Inflammatory macrophage (primary cell): ENCODE data around the gene CABCOCO1.
A peak's percentile ranks its signal among the peaks of the same experiment; 100 is the strongest.
"Not testable (repeated sequence)": the region's sequence is repeated elsewhere in the genome, so short reads cannot be mapped to it uniquely, and the experiment has no call there.

ENCODE experiments used
- DNase-seq, 2 donors: peaks; one replicate each; pipeline ENCODE4 v3.0.0-alpha.2; 2020 to 2022

The CABCOCO1 gene

DNA sequence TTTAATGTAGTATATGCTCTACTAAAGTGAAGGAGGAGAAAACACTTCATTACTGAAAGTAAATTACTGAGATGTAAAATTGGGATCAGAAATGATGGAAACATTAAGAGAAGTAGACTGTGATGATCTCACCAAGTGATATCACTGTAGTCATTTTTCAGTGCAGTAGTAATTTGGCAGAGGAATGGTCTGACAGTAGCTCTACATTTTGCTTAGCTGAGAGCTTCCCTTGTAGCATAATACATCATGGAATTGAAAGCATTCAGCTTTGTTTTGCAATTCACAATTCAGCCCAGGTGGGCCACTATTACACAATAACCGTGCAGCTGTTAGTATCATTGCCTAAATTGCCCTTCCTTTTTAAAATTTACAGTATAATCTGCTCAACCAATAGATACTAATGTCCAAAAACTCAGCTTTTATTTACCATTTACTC is 19.4 kb upstream of the CABCOCO1 start:
- DNase-seq = no peak

DNA sequence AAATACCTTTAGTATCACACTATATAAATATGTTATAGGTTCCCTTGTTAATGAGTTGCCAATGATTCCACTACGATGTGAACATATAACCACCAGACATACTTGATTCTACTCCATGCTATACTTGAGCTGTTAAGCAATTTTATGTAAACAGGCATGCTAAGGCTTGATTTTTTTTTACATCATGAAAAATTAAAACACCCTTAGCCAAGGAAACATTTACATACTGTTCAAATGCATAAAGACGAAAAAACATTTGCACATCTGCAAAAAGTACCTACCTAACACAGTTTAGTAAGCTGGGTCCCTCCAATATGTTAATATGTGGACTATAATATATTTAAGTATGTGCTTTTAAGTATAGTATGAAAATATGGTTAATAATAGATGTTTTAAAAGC is 9.0 kb upstream of the CABCOCO1 start:
- no peak for DNase-seq

DNA sequence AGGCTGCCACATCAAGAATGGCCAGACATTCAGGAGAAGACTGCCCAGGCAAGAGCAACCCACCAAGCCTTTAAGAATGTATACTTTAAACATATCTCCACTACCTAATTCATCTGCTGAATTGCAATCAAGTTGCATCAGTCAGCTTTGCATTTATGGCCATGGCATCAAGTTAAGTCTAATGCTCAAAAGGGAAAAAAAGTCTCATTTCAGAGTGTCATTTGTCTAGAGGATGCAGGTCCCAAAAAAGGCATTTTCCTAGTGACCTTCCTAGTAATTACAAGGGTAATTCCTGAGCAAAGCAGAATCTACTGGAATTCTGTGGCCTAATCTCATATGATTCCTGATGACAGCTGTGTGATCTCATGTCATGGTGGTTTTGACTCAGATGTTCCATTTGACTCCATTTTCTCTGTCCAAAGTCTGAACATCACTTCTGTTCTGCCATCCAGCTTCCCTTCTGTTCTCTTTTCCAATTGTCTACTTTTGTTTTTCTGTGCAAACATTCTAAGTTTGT is 7.3 kb upstream of the CABCOCO1 start:
- no peak for DNase-seq

- DNase-seq = no peak
Observed at GRCh38 chr10:61663466-61663865, 737 bp downstream of the CABCOCO1 start.

- no peak for DNase-seq
Observed at GRCh38 chr10:61664985-61665384, 2.3 kb downstream of the CABCOCO1 start.

- no peak for DNase-seq
Observed at GRCh38 chr10:61669161-61669725, 6.5 kb downstream of the CABCOCO1 start.

- no peak for DNase-seq
Observed at GRCh38 chr10:61669849-61670248, 7.1 kb downstream of the CABCOCO1 start.

- DNase-seq = no peak
Observed at GRCh38 chr10:61673360-61673759, 10.6 kb downstream of the CABCOCO1 start.

DNA sequence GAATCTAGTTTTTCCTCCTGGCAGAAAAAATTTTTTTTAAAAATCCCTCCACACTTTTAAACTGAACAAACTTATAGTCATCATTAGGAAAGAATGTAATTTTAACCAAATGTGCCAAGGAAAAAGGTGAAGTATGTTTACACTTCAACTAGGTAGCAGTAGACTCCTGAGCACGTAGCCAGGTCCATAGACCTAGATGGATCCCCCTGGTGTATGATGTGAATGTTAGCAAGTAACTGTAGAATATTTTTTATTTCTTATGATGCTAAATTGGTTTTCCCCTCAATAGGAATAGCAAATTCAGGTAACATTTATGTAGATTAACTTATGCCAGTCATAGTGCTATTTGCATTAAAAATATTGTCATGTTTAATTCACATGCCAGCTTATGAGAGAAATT is 19.6 kb downstream of the CABCOCO1 start:
- DNase-seq = no peak

GRCh38 chr10:61683319-61683718 is 20.6 kb downstream of the CABCOCO1 start:
- DNase-seq = no peak

DNA sequence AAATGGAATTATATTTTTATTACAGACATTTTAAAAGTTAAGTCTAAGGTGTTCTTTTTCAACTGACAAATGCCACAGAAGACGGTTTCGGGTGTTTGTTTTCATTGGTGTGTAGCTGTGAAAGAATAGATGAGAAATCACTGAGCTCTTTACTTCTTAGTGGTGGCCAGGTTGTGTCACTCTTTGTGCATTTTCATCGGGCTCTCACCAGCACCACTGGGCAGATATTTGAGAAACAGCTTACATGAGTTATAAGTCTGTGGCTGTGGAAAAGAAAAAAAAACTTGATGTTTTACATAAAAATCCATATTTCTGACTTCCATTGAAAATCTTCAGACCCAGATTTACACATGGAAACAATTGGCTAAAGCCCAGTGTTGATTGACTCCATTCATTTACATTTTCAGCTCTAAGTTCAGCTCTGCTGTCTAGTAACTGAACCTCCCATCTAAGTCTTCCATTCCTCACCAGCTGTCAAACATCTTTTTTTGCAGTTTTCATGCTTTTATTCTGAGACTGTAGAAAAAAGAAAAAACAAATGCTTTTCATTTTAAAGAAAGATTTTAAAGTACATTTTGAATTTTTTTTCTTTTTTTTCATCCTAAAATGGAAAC is 22.3 kb downstream of the CABCOCO1 start:
- DNase-seq = no peak

DNA sequence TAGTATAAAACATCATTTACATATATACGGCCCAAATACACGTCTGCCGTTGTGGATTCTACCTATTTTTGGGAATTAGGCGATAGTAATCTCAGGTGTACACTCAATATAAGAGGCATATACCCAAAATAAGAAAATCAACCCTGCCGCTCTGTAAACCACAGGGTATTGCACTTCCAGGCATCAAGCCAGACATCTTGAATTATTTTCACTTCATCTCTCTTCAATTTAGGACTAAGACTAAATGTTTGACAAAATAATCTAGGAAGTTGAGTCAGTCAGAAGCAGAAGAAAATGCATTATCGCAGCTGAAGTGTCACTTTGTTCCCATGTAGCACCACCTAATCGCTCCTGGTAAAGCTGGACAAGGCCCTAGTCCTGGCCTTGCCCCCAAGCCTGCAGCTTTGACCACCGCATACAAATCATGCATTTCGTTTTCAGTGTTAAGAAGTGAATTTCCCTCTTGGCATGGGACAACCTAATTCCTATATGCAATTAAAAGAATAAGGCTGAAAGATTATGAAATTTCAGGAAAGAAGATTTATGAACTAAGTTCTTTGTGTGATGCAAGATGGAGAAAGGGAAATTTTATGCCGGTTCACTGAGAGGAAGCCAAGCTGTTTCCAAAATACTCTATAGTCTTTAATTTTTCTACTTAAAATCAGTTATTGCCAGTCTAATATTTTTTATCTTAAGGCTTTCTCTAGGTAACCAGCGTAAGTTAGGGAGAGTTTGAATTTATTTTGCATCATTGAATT is 26.0 kb downstream of the CABCOCO1 start:
- DNase-seq = no peak

DNA sequence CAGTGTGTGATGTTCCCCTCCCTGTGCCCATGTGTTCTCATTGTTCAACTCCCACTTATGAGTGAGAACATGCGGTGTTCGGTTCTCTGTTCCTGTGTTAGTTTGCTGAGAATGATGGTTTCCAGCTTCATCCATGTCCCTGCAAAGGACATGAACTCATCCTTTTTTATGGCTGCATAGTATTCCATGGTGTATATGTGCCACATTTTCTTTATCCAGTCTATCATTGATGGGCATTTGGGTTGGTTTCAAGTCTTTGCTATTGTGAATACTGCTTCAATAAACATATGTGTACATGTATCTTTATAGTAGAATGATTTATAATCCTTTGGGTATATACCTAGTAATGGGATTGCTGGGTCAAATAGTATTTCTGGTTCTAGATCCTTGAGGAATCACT is 28.9 kb downstream of the CABCOCO1 start:
- DNase-seq = not testable (repeated sequence)

- DNase-seq = no peak
Observed at GRCh38 chr10:61692447-61693010, 29.8 kb downstream of the CABCOCO1 start.

DNA sequence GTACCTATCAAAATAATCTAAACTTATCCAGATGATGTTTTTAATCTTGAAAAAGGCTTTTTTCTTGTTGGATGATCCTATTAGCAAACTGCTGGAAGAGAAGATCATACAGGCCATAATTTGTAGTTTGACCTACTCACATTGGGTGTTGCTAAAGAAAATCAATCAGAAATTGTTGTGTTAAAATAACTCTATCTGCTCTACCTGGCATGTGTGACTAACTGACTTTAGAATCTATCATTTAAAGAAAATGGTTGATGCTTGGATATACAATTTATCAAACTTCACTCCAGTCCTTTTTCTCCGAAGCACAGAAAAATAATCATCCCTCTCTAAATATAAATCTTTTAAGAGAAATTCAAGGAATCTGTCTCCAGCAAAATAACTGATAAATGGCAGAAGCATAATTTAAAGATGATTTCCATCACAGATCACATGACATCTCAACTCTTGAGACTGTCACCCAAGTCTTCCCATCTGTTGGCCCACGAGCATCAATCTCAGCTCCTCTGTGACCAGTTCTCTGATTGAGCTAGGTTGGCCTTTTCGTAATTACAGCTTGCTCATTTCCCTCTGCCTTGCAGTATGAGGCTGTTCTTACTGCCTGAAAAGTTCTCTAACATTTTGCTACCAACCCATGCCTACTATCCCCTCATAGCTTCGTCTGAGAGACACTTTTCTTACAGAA is 36.4 kb downstream of the CABCOCO1 start:
- DNase-seq = no peak

GRCh38 chr10:61701055-61701705 is 38.5 kb downstream of the CABCOCO1 start:
- DNase-seq = peak in 1 of 2 donors; percentile 11

DNA sequence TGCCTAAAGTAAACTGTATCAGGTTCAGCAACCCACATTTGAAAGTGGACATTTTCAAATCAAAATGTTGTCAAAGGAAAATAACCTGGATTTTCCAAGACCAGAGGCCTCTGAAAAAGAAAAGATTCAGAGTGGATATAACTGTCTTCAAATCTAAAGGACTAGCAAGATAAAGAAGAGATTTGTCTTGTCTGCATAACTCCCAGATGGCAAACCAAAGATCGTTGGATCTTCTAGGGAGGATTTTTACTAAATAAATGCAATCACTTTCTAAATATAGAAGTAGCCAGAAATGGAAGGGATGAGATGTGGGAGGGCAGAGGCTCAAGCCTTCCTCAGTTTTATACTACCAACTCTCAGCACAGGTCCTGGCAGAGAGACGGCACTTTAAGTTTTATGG is 39.0 kb downstream of the CABCOCO1 start:
- no peak for DNase-seq

- no peak for DNase-seq
Observed at GRCh38 chr10:61702584-61702983, 39.9 kb downstream of the CABCOCO1 start.

GRCh38 chr10:61705022-61705613 is 42.4 kb downstream of the CABCOCO1 start:
- no peak for DNase-seq

- DNase-seq = no peak
Observed at GRCh38 chr10:61708846-61709245, 46.1 kb downstream of the CABCOCO1 start.

- DNase-seq = not testable (repeated sequence)
Observed at GRCh38 chr10:61712105-61712504, 49.4 kb downstream of the CABCOCO1 start.

DNA sequence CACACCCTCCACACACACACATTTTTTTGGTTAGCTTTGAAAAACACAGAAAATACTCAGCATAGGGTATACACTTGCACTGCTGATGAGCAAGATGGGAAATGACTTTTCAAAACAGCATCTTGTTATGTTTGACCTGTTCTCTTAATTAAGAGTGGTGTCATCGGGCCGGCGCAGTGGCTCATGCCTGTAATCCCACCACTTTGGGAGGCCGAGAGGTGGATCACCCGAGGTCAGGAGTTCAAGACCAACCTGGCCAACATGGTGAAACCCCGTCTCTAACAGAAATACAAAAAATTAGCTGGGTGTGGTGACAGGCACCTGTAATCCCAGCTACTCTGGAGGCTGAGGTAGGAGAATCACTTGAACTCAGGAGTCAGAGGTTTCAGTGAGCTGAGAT is 56.7 kb downstream of the CABCOCO1 start:
- DNase-seq = not testable (repeated sequence)
